RWPE1 (cell line): ENCODE results near the gene POLR2F.

Source experiments
- CTCF ChIA-PET: fragments of 350-600 bp; sonication (Branson Sonifier 250); formaldehyde crosslinking; extraction: SDS; loops from one replicate; lab custom pipeline; 2021; lab: Yijun Ruan, JAX
- POLR2A ChIA-PET: fragments of 400-600 bp; formaldehyde crosslinking; extraction: SDS; loops from one replicate; lab custom pipeline; 2020; ENCODE audit warnings: antibody characterized with exemption; ENCODE audit not compliant: low non-redundant PET; lab: Yijun Ruan, JAX
- DNase-seq: peaks from one replicate; pipeline ENCODE4 v3.0.0; 2012; ENCODE audit warnings: low spot score
- H3K27ac ChIP-seq: fragments of 450-650 bp; 2 replicates; pipeline ENCODE4 v1.5.1; 2017
- CTCF ChIP-seq: fragments of 450-650 bp; conservative IDR thresholded peaks from 2 replicates; pipeline ENCODE4 v1.5.1; 2017; ENCODE audit warnings: low read depth, mild to moderate bottlenecking

POLR2F gene

GRCh38 chr22:37907036-37907954 lies 46.2 kb upstream of the POLR2F start:
- ChIA-PET POLR2A (interaction anchor here (0.7 kb wide), 1 partner anchor 20 kb away, joined by 3 read pairs; no protein-coding TSS in a partner anchor), CTCF (interaction anchor here (1.5 kb wide), 1 partner anchor 25 kb away, joined by 6 read pairs; no protein-coding TSS in a partner anchor)
- TF ChIP-seq CTCF, result no peak
- peak overlapping the region; percentile 100 for H3K27ac ChIP-seq
- DNase-seq, result no peak

- POLR2A ChIA-PET, result interaction anchor here (0.6 kb wide), 1 partner anchor 61 kb away, joined by 3 read pairs; no protein-coding TSS in a partner anchor
- CTCF ChIA-PET, result no interaction called here
- no peak for TF ChIP-seq CTCF
- no peak for DNase-seq
- peak overlapping the region; percentile 100 for H3K27ac ChIP-seq
Measured at GRCh38 chr22:37909766-37910165, 43.7 kb upstream of the POLR2F start.

- no peak for TF ChIP-seq CTCF
- POLR2A ChIA-PET, result interaction anchor here (0.5 kb wide), 1 partner anchor 509 kb away, joined by 3 read pairs; no protein-coding TSS in a partner anchor
- peak overlapping the region; percentile 100 for H3K27ac ChIP-seq
- CTCF ChIA-PET, result interaction anchor here (0.5 to 1.0 kb wide), 2 partner anchors 24 to 47 kb away, joined by 3 read pairs; no protein-coding TSS in a partner anchor
- DNase-seq, result no peak
Measured at GRCh38 chr22:37910890-37911672, 42.4 kb upstream of the POLR2F start.

- no peak for DNase-seq
- H3K27ac ChIP-seq, result peak overlapping the region; percentile 100
- POLR2A ChIA-PET, result no interaction called here
- no peak for TF ChIP-seq CTCF
- CTCF ChIA-PET, result interaction anchor here (0.5 to 0.6 kb wide), 2 partner anchors 43 to 48 kb away, joined by 3 to 4 read pairs; no protein-coding TSS in a partner anchor
Measured at GRCh38 chr22:37911697-37912096, 41.8 kb upstream of the POLR2F start.

- no peak for TF ChIP-seq CTCF
- peak overlapping the region; percentile 100 for H3K27ac ChIP-seq
- ChIA-PET POLR2A (no interaction called here), CTCF (interaction anchor here (0.6 kb wide), 2 partner anchors 22 to 44 kb away, joined by 3 to 4 read pairs; no protein-coding TSS in a partner anchor)
- no peak for DNase-seq
Measured at GRCh38 chr22:37912171-37912570, 41.3 kb upstream of the POLR2F start.

- H3K27ac ChIP-seq, result peak overlapping the region; percentile 100
- ChIA-PET CTCF (no interaction called here), POLR2A (no interaction called here)
- no peak for TF ChIP-seq CTCF
- DNase-seq, result no peak
Measured at GRCh38 chr22:37913233-37913721, 40.2 kb upstream of the POLR2F start.
